ENCODE measurements around the gene ZNF521.

DNA sequence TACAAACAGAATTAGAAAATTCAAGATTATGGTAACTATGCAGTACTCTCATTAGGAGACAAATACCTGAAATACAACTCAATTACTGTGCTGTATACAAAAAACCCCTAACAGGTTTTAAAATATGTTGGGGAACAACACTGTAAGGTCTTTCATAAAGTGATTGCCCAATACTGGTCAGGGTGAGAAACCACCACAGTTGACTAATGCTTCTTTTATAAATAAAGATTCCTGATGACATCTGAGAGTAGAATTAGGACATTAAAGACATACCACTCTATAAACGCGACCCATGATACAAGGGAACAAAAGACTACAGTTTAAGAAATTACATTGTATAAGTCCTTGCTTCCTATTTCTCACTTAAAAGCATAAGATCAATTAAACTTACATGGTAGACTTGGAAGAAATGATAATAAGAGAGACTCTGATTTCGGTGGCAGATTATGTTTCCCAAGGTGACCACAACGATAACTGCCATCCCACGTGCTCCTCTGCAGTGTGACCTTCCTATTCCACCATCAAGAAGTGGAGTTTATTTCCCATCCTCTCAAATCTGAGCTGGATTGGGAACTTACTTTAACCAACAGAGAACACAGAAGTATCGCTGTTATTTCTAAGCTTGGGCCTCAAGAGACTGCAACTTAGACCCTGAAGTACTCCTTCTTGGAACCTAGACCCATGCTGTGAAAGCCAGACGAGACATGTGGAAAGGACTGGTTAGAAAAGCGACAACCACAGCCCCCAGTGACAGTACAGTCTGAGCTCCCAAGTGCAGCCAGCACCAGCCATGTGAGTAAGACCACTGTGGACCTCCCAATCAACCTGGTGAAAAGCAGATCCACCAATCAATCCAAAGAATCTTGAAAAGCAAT, 52.3 kb downstream of the ZNF521 start:
- TF ChIP-seq, protein P1, sequence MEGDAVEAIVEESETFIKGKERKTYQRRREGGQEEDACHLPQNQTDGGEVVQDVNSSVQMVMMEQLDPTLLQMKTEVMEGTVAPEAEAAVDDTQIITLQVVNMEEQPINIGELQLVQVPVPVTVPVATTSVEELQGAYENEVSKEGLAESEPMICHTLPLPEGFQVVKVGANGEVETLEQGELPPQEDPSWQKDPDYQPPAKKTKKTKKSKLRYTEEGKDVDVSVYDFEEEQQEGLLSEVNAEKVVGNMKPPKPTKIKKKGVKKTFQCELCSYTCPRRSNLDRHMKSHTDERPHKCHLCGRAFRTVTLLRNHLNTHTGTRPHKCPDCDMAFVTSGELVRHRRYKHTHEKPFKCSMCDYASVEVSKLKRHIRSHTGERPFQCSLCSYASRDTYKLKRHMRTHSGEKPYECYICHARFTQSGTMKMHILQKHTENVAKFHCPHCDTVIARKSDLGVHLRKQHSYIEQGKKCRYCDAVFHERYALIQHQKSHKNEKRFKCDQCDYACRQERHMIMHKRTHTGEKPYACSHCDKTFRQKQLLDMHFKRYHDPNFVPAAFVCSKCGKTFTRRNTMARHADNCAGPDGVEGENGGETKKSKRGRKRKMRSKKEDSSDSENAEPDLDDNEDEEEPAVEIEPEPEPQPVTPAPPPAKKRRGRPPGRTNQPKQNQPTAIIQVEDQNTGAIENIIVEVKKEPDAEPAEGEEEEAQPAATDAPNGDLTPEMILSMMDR (IDR thresholded peaks at IDR 0.05), result no peak
- TF ChIP-seq POLR2A (IDR thresholded peaks at IDR 0.05), result no peak
